Activated naive CD4-positive, alpha-beta T cell treated with anti-CD3 and anti-CD28 coated beads, Interleukin-2, amount 50 U/mL, for 16 hours (primary cell): ENCODE results near the gene CTF1.
"Not testable (repeated sequence)": the region's sequence is repeated elsewhere in the genome, so short reads cannot be mapped to it uniquely, and the experiment has no call there.

Experiments
- DNase-seq: peaks from one replicate; pipeline ENCODE4 v3.0.0-alpha.2; 2020

Gene CTF1

GRCh38 chr16:30934827-30935557, 38.6 kb downstream of the CTF1 start:
- DNase-seq = no peak

- no peak for DNase-seq
These were observed 41.3 kb downstream of the CTF1 start for GRCh38 chr16:30937692-30938091.

GRCh38 chr16:30939571-30939970, 43.2 kb downstream of the CTF1 start:
- not testable (repeated sequence) for DNase-seq

- peak; percentile 63 for DNase-seq
These were observed 45.4 kb downstream of the CTF1 start for GRCh38 chr16:30941600-30942425.

- DNase-seq = no peak
These were observed 46.0 kb downstream of the CTF1 start for GRCh38 chr16:30942426-30942806.

GRCh38 chr16:30944352-30944751, 47.9 kb downstream of the CTF1 start:
- DNase-seq = no peak

- no peak for DNase-seq
These were observed 50.5 kb downstream of the CTF1 start for GRCh38 chr16:30946671-30947540.

GRCh38 chr16:30947541-30947858, 51.1 kb downstream of the CTF1 start:
- no peak for DNase-seq

GRCh38 chr16:30947859-30948666, 51.6 kb downstream of the CTF1 start:
- no peak for DNase-seq

- peak; percentile 30 for DNase-seq
These were observed 52.5 kb downstream of the CTF1 start, which contains the start of gene ORAI3 for GRCh38 chr16:30948667-30949649. TSS of gene ORAI3 (plus strand) at chr16:30949068. CDS start at chr16:30949290, 222 bp downstream.

GRCh38 chr16:30949650-30950515, 53.5 kb downstream of the CTF1 start:
- no peak for DNase-seq

GRCh38 chr16:30950516-30951065, 54.2 kb downstream of the CTF1 start:
- no peak for DNase-seq

GRCh38 chr16:30951193-30951592, 54.8 kb downstream of the CTF1 start:
- DNase-seq = no peak

- DNase-seq = no peak
These were observed 55.3 kb downstream of the CTF1 start for GRCh38 chr16:30951750-30952149.

- DNase-seq = no peak
These were observed 56.7 kb downstream of the CTF1 start for GRCh38 chr16:30953111-30953510.
